Keratinocyte (primary cell): ENCODE measurements around the gene ELF4. TPM values are rescaled to one million over a fixed set of nuclear protein-coding genes. Genes with fewer than 3 reads are reported as not detected.

Source experiments
- DNase-seq: peaks from one replicate; pipeline ENCODE4 v3.0.0-alpha.2; 2011; ENCODE audit warnings: low read depth, missing footprints, low spot score
- FAIRE-seq: peaks from 2 replicates; lab custom pipeline; 2011; peaks lifted over from hg19 to GRCh38; lab: Jason Lieb, UNC
- H2AFZ ChIP-seq: 2 replicates; pipeline ENCODE4 v1.6.0; 2012; ENCODE audit warnings: low read length, control low read depth, inconsistent platforms; ENCODE audit not compliant: control insufficient read depth
- H3K27ac ChIP-seq: 2 replicates; pipeline ENCODE4 v1.5.1; 2011; ENCODE audit warnings: low read length; ENCODE audit not compliant: control insufficient read depth, insufficient read depth
- H3K27me3 ChIP-seq: 3 replicates; pipeline ENCODE4 v1.6.0; 2011; ENCODE audit warnings: low read length; ENCODE audit not compliant: control insufficient read depth, insufficient read depth; ENCODE audit errors: extremely low read depth
- H3K36me3 ChIP-seq, 2 experiments: 2 replicates in 1 of 2; 3 replicates in 1 of 2; pipeline ENCODE4 v1.5.1; 2011; ENCODE audit warnings: low read length in 2 of 2, mild to moderate bottlenecking in 1 of 2; ENCODE audit not compliant: control insufficient read depth in 2 of 2, insufficient read depth in 2 of 2; ENCODE audit errors: extremely low read depth in 1 of 2
- H3K4me1 ChIP-seq: 3 replicates; pipeline ENCODE4 v1.5.1; 2011; ENCODE audit warnings: low read length; ENCODE audit not compliant: control insufficient read depth, insufficient read depth; ENCODE audit errors: extremely low read depth
- H3K4me2 ChIP-seq: 3 replicates; pipeline ENCODE4 v1.6.0; 2011; ENCODE audit warnings: low read depth, low read length; ENCODE audit not compliant: control insufficient read depth, insufficient read depth; ENCODE audit errors: extremely low read depth
- H3K4me3 ChIP-seq, 3 experiments: fragments of 200-600 bp in 1 of 3; sonication (generic) in 1 of 3; 2 replicates in 2 of 3; 3 replicates in 1 of 3; pipeline ENCODE4 v1.5.1; 2011 to 2016; ENCODE audit warnings: low read length in 3 of 3, mild to moderate bottlenecking in 3 of 3, control low read depth in 2 of 3, inconsistent platforms in 1 of 3, low read depth in 1 of 3, mixed read lengths in 1 of 3, mixed run types in 1 of 3, moderate library complexity in 1 of 3; ENCODE audit not compliant: control insufficient read depth in 2 of 3, insufficient read depth in 2 of 3; ENCODE audit errors: extremely low read depth in 1 of 3
- H3K79me2 ChIP-seq: 2 replicates; pipeline ENCODE4 v1.6.0; 2012; ENCODE audit warnings: low read length; ENCODE audit not compliant: control insufficient read depth, insufficient read depth
- H3K9ac ChIP-seq: 3 replicates; pipeline ENCODE4 v1.6.0; 2011; ENCODE audit warnings: low read length; ENCODE audit not compliant: control insufficient read depth, insufficient read depth; ENCODE audit errors: extremely low read depth
- H3K9me1 ChIP-seq: 3 replicates; pipeline ENCODE4 v1.6.0; 2011; ENCODE audit warnings: low read length; ENCODE audit not compliant: control insufficient read depth, insufficient read depth; ENCODE audit errors: extremely low read depth
- H3K9me3 ChIP-seq: 2 replicates; pipeline ENCODE4 v1.5.1; 2012; ENCODE audit warnings: low read depth, low read length; ENCODE audit not compliant: control insufficient read depth
- H4K20me1 ChIP-seq: 3 replicates; pipeline ENCODE4 v1.6.0; 2011; ENCODE audit warnings: low read length; ENCODE audit not compliant: control insufficient read depth, insufficient read depth; ENCODE audit errors: extremely low read depth
- EZH2 ChIP-seq: IDR thresholded peaks from one replicate; pipeline ENCODE4 v1.6.1; 2012; ENCODE audit warnings: inconsistent platforms, mild to moderate bottlenecking, low read length, moderate library complexity
- dilution Hi-C: fragments of 300-500 bp; cut with MboI; formaldehyde crosslinking; loops from one replicate; pipeline ENCODE4 v1.7.0; 2020; ENCODE audit warnings: low sequenced_read_pairs; ENCODE audit not compliant: extremely low pct_ligation_motif_present
- polyA plus RNA-seq, 5 experiments: library from polyadenylated mRNA; depleted of rRNA in 3 of 5; stranded (reverse) in 3 of 5; stranded (forward) in 1 of 5; unstranded in 1 of 5; fragments of >200 nt; gene quantifications; 1 replicate in 1 of 5; 2 replicates in 3 of 5; 3 replicates in 1 of 5; pipeline versions ENCODE4 v1.2.1 to v1.2.3, GENCODE V29; 2011 to 2012; ENCODE audit warnings: missing spikeins in 2 of 5, low read depth in 1 of 5, low replicate concordance in 1 of 5
- TF ChIP-seq, protein P1 (sequence below), 3 experiments: IDR thresholded peaks in 1 of 3; conservative IDR thresholded peaks in 1 of 3; optimal IDR thresholded peaks in 1 of 3; 2 replicates in 2 of 3; 3 replicates in 1 of 3; pipeline versions ENCODE3 to v1.5.1; 2011; ENCODE audit warnings: low read length in 3 of 3, mild to moderate bottlenecking in 3 of 3, moderate library complexity in 2 of 3, control low read depth in 1 of 3, inconsistent platforms in 1 of 3; ENCODE audit not compliant: insufficient read depth in 2 of 3; ENCODE audit errors: extremely low read depth in 1 of 3

ELF4 gene
- polyA plus RNA-seq, 1 donor (not counting 4 experiments of a cell fraction or from before 2014, with no cell fraction given), result 17.6 TPM

DNA sequence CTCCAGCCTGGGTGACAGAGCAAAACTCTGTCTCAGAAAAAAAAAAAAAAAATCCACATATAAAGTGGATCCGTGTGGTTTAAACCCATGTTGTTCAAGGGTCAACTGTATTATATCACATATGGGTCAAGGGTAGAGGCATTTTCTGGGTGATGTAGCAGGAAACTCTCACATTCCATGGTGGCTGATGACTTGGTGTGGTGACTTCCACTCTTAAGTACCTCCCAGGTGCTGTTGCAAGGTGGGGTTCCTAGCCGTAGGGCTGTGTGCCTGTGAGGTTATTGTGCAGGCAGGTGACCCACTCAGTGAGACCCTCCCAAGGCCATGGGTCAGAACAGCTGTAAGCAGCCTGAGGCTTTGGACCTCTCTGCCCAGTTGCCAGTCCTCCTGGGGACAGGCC is 17.0 kb downstream of the ELF4 start:
- no peak for FAIRE-seq
- Histone ChIP-seq H3K79me2 (peaks cover 46% of the 10 kb centered on the region), H4K20me1 (peaks cover 10% of the 10 kb centered on the region)

GRCh38 chrX:130091980-130092522 is 18.2 kb downstream of the ELF4 start:
- peaks cover 3% of the 10 kb centered on the region for H4K20me1 ChIP-seq
- no peaks in the 10 kb centered on the region for H3K27me3 ChIP-seq
- no peak overlapping the region for H2AFZ ChIP-seq

More for the DNA sequence above, 17.0 kb downstream of the ELF4 start:
- dilution Hi-C loops, result no loop called here
- Histone ChIP-seq H3K9me1 (no peaks in the 10 kb centered on the region), H3K36me3 (no peaks in the 10 kb centered on the region), H3K4me1 (peaks cover 18% of the 10 kb centered on the region), H3K9me3 (no peaks in the 10 kb centered on the region), H2AFZ (no peak overlapping the region), H3K27me3 (no peaks in the 10 kb centered on the region), H3K4me3 (no peak overlapping the region), H3K9ac (no peak overlapping the region), H3K27ac (no peak overlapping the region), H3K4me2 (no peak overlapping the region)
- TF ChIP-seq EZH2, result no peak
- TF ChIP-seq, protein P1, sequence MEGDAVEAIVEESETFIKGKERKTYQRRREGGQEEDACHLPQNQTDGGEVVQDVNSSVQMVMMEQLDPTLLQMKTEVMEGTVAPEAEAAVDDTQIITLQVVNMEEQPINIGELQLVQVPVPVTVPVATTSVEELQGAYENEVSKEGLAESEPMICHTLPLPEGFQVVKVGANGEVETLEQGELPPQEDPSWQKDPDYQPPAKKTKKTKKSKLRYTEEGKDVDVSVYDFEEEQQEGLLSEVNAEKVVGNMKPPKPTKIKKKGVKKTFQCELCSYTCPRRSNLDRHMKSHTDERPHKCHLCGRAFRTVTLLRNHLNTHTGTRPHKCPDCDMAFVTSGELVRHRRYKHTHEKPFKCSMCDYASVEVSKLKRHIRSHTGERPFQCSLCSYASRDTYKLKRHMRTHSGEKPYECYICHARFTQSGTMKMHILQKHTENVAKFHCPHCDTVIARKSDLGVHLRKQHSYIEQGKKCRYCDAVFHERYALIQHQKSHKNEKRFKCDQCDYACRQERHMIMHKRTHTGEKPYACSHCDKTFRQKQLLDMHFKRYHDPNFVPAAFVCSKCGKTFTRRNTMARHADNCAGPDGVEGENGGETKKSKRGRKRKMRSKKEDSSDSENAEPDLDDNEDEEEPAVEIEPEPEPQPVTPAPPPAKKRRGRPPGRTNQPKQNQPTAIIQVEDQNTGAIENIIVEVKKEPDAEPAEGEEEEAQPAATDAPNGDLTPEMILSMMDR (optimal IDR thresholded peaks at IDR 0.05 in 1 of 3, IDR thresholded peaks at IDR 0.05 in 1 of 3, conservative IDR thresholded peaks at IDR 0.05 in 1 of 3; ENCODE audit: extremely low read depth in 1 of 3, insufficient read depth in 2 of 3, low read length in 3 of 3), result no peak
- DNase-seq, result no peak

More at GRCh38 chrX:130091980-130092522, 18.2 kb downstream of the ELF4 start:
- Histone ChIP-seq H3K9ac (no peak overlapping the region), H3K9me1 (no peaks in the 10 kb centered on the region), H3K79me2 (peaks cover 43% of the 10 kb centered on the region), H3K9me3 (no peaks in the 10 kb centered on the region), H3K4me3 (no peak overlapping the region), H3K27ac (no peak overlapping the region), H3K36me3 (no peaks in the 10 kb centered on the region), H3K4me1 (peaks cover 9% of the 10 kb centered on the region), H3K4me2 (no peak overlapping the region)
- DNase-seq (no peak), FAIRE-seq (no peak)
- no peak for TF ChIP-seq EZH2
- TF ChIP-seq, protein P1 (optimal IDR thresholded peaks at IDR 0.05 in 1 of 3, IDR thresholded peaks at IDR 0.05 in 1 of 3, conservative IDR thresholded peaks at IDR 0.05 in 1 of 3; ENCODE audit: extremely low read depth in 1 of 3, insufficient read depth in 2 of 3, low read length in 3 of 3), result peak in 2 of 3 experiments; percentile 2 to 44
- dilution Hi-C loops, result no loop called here
